Raji (cell line): Measurements from ENCODE around the gene TICRR.

Experiments used
- POLR2A ChIP-seq: IDR thresholded peaks from 2 replicates; pipeline ENCODE4 v1.6.1; 2011; ENCODE audit warnings: low read depth, low read length, control low read depth; ENCODE audit not compliant: insufficient read depth

The TICRR gene, protein sequence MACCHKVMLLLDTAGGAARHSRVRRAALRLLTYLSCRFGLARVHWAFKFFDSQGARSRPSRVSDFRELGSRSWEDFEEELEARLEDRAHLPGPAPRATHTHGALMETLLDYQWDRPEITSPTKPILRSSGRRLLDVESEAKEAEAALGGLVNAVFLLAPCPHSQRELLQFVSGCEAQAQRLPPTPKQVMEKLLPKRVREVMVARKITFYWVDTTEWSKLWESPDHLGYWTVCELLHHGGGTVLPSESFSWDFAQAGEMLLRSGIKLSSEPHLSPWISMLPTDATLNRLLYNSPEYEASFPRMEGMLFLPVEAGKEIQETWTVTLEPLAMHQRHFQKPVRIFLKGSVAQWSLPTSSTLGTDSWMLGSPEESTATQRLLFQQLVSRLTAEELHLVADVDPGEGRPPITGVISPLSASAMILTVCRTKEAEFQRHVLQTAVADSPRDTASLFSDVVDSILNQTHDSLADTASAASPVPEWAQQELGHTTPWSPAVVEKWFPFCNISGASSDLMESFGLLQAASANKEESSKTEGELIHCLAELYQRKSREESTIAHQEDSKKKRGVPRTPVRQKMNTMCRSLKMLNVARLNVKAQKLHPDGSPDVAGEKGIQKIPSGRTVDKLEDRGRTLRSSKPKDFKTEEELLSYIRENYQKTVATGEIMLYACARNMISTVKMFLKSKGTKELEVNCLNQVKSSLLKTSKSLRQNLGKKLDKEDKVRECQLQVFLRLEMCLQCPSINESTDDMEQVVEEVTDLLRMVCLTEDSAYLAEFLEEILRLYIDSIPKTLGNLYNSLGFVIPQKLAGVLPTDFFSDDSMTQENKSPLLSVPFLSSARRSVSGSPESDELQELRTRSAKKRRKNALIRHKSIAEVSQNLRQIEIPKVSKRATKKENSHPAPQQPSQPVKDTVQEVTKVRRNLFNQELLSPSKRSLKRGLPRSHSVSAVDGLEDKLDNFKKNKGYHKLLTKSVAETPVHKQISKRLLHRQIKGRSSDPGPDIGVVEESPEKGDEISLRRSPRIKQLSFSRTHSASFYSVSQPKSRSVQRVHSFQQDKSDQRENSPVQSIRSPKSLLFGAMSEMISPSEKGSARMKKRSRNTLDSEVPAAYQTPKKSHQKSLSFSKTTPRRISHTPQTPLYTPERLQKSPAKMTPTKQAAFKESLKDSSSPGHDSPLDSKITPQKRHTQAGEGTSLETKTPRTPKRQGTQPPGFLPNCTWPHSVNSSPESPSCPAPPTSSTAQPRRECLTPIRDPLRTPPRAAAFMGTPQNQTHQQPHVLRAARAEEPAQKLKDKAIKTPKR (N-terminal part only)

DNA sequence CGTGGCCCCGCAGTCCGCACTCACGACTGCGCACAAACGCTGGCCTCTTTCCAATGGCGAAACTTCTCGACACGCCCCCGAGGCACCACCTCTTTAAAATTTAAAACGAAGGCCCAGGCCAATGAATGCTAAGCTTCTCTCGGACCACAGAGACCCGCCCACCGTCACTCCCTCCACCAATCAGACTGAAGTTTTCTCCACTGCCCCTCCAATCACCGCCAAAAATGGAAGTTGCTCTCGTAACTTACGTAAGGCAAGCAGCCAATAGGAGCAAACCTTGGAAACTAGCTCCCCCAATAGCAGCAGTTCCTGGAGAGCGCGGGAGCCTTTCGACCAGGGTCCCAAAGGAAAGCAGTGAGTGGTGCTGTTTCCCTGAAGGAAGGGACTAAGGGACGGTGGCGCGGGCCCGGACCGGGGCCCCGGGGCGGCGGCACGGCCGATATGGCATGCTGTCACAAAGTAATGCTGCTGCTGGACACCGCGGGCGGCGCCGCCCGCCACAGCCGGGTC is at the start of gene TICRR:
Gene TICRR (plus strand): TSS at position 324 of the 510 bp plus-strand sequence. CDS start 118 bp downstream, at position 442.
- peak; percentile 79 for TF ChIP-seq POLR2A

DNA sequence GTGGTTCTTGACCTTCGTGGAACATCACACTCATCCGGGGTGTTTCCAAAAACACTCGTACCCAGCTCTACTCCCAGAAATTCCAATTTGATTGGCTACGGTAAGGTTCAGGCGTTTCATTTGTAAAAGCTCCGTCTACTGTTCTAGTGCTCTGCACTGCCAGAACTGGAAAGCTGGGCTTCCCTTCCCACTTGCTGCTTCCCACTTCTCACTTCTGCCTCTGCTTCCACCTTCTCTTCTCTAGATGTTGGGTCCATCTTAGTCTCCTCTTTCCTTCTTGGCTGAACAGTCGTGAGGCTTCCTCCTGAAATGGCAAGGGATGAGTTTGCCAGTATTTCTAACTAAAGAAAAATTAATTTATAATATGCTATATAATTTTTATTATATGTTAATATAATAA is 49.1 kb upstream of the TICRR start:
- TF ChIP-seq POLR2A = no peak

DNA sequence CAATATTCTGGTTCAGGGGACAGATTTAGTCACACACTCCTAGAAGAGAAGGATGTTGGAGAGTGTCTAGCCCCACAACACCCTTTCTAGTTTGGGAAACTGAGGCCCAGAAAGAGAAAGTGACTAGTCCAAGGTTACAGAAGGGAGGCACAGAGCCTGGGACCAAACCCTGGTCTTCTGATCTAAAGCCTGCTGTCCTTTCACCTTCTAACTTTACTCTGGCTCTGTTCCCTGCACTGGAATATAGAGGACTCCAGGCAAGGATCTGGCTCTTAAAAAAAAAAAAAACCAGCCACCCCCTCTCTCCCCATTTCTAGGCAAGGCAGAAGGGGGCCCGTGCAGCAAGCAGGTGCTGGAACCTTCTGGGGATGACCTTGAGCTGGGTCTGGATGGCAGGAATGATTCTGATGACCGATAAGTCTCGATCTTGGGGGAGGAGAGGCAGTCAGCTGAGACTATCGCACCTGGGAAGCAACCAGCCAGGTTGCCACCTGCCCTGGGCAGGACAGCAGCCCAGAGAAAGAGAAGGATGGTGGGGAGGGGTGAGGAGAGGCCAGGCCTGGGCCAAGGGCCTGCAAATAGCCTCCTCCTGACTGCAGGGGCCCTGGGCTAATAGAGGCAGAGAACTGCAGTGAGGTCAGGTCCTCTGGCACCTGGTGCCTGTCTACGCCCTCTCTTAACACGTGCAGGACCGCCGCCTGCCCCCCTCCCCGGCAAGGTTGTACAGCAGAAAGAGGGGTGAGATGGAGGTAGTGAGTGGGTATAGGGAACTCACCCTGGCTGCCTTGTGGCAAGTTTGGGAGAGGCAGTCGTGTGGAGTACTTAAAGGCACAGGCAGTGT is 48.4 kb upstream of the TICRR start:
- TF ChIP-seq POLR2A = no peak

DNA sequence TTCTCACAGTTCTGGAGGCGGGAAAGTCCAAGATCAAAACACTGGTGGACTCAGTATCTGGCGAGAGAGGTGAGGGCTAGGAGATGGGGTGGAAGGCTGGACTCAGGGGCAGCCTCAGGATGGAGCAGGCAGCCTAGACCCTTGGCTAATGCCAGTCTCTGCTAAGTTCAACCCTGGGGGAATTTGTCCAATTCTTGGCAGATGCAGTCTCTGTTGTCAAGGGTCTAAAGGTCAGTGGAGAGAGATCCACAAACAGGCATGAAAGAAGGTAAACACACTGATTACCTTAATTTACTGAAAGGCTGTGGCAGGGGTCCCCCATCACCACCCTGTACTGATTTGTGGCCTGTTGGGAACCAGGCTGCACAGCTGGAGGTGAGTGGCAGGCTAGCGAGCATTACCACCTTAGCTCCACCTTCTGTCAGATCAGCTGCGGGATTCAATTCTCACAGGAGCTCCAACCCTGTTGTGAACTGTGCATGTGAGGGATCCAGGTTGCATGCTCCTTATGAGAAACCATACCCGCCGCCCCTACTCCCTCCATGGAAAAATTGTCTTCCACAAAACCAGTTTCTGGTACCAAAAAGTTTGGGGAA is 46.4 kb upstream of the TICRR start:
- no peak for TF ChIP-seq POLR2A

DNA sequence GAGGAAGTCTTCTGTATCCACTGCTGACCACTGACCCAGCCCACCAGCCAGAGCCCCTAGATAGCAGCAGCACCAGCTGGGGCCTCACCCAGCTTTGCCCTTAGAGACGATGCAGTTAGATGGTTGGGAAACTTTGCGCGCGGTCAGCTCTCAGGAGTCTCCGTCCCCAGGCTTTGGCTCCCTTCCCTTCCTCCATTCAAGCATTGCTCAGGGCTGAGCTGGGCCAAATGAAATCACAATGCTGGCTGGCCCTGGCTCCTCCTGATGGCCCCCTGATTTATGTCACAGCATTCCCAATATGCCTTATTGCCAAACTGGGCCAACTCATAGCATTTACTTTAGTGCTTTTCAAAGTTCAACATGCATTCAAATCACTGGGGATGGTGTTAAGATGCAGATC is 44.3 kb upstream of the TICRR start:
- TF ChIP-seq POLR2A = no peak

DNA sequence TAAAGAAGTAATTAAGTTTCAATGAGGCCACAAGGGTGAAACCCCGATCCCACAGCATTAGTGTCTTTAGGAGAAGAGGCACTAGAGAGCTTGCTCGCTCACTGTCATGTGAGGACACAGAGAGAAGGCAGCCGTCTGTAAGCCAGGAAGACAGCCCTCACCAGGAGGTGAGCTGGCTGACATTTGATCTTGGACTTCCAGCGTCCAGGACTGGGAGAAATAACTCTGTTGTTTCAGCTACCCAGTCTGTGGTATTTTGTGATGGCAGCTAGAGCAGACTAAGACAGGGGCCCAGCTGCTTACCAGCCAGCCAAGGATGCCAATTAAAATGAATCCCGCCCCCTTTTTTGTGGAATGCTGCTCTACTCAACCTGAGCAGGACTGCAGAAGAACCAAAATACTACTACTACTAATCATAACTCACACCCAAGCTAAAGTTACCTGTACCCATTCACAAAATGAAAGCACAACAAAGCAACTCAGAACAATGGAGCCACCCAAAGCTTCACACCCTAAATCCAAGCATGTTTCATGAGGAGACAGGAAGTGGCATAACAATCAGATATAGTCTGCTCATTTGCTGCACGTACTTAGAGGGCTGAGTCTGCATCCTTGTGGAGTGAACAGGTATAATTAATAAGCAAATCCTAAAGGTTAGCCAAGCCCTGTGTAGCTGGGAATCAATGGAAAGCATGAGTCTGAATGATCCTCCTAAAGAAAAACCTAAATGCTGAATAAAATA is 43.3 kb upstream of the TICRR start:
- no peak for TF ChIP-seq POLR2A

DNA sequence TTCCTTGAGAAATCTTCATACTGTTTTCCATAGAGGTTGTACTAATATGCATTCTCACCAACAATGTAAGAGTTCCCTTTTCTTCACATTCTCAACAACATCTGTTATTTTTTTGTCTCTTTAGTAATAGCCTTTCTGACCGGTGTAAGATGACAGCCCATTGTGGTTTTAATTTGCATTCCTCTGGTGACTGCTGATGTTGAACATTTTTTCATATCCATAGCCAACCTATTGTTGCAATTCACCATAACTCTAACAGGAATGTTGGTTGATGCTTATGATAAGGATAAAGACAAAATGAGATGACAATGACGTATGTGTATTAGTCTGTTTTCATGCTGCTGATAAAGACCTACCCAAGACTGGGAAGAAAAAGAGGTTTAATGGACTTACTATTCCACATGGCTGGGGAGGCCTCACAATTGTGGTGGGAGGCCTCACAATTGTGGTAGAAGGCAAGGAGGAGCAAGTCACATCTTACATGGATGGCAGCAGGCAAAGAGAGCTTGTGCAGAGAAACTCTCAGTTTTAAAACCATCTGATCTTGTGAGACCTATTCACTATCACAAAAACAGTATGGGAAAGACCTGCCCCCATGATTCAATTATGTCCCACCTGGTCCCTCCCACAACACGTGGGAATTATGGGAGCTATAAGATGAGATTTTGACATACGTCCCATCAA is 41.3 kb upstream of the TICRR start:
- no peak for TF ChIP-seq POLR2A

DNA sequence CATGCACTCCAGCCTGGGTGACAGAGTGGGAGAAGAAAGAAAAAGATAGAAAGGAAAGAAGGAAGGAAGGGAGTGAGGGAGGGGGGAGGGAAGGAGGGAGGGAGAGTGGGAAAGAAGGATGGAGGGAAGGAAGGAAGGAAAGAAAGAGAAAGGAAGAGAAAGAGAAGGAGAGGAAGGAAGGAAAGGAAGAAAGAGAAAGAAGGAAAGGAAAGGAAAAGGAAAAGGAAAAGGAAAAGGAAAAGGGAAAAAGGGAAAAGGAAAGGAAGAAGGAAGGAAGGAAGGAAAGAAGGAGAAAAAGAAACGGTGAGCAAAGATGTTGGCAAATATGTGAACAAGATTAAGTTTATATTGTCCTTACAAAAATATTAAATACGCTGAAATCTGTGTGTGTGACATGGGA is 36.2 kb upstream of the TICRR start:
- TF ChIP-seq POLR2A = no peak

DNA sequence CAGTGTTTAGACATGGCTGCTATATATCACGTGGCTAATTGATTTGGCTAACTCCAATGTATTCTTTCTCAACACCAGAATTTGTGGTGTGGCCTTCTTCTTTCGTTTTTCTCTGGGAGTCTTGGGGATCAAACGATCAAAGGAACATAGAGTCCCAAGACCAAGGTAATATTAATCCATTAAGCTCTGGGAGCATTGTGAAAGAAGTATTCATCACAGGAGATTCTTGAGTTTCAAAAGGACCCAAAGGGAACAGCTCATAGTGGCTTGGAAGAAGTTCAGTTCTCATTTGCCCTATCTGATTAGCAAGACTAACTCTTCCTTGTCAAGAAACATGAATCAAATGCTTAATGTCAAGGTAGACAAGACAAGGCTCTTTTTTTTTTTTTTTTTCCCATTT is 32.9 kb upstream of the TICRR start:
- TF ChIP-seq POLR2A = no peak

DNA sequence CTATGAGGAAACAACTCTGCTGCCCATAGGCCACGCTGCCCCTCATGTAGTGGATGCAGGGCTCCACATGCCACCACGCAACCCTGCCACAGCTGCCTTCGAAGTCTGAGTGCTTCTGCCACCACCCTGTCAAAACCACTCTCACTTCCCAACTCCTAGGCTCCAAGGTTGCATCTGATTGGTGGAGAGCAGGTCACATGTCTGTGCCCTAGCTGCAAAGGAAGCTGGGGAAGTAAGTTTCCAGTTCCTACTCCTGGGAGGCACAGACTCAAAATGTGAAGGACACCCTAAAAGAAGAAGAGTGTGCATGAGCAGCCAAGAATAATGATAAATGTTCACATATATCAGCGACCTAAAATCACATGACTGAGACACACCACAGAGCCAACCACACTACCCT is 31.9 kb upstream of the TICRR start:
- no peak for TF ChIP-seq POLR2A

DNA sequence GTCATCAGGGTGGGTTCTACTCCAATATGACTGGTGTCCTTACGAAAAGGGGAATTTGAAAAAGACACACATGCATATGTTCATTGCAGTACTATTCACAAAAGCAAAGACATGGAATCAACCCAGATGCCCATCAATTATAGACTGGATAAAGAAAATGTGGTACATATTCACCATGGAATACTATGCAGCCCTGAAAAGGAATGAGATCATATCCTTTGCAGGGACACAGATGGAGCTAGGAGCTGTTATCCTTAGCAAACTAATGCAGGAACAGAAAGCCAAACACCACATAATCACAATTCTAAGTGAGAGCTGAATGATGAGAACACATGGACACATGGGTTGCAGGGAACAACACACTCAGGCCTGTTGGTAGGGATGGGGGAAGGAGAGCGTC is 24.8 kb upstream of the TICRR start:
- TF ChIP-seq POLR2A = no peak

DNA sequence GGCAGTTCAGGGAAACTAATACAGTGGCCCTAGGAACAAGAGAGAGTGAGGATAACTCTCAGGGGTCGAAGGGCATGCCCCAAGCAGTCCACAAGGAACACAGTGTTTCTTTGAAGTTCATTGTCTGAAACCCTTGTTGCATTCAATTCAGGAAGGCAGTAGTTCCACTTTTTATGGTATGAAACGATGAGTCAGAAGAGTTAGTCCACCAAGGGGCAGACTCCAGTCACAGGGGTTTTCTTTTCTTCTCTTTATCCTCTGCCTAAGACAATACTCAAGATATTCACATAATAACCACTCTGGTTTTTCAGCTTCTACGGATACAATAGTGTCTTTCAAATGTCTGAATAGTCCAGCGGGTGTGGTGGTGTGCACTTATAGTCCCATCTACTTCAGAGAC is 23.7 kb upstream of the TICRR start:
- no peak for TF ChIP-seq POLR2A

DNA sequence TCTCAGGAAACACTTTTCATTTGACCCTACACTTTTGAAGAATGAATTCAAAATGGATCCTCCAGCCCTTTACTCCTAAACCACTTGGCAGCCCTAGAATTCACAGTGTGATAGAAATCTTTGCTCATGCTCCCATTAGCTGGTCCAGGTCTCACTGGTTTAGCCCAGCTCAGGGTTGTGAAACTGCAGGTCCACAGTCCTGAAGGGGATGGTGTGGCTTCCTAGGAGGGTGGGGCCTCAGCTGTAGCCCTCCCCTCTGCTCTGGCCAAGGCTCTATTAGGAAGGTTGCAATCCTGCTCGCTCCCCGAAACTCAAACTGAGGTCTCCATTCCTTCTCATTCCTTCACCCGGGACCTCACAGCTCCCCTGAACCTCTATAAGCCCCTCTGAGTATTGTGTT is 21.6 kb upstream of the TICRR start:
- TF ChIP-seq POLR2A = no peak

DNA sequence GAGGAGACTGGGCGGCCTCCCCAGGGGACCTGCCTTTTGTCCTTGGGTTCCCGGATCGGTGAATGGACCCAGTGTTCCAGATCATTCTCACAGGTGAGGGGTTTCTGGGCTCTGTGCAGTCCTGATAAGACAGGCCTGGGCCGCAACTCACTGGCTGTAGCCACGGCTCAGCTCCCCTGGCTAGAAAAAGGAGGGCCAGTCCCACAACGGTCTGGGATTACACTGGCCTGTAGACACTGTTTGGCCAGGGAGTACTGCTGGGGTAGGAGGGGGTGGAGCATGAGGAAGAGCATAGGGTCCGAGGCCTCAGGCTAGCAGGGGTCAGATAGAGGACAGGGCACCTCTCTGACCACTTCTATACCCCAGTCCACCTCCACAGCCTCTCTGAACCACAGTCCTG is 21.0 kb upstream of the TICRR start:
- no peak for TF ChIP-seq POLR2A
